Measurements from ENCODE around the gene GADD45G.

DNA sequence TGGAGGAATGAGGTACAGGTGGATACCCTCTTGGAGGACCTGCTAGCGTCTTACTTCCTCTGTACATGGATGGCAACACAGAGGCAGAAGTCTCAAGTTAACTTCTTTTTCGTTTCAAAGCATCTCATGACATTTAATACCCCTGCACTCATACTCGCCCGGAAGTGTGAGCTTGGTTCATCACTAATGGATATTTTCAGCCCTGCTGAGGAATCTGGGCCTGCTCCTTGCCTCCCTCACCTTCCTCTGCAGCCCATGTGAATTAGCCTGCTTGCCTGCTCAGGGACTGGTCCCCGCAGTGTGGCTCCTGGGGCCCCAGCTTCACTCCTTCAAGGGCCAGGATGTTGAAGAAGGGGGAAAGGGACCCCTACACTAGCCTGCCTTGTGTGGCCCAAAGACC lies 34.1 kb downstream of the GADD45G start:
- TF ChIP-seq, protein P1, sequence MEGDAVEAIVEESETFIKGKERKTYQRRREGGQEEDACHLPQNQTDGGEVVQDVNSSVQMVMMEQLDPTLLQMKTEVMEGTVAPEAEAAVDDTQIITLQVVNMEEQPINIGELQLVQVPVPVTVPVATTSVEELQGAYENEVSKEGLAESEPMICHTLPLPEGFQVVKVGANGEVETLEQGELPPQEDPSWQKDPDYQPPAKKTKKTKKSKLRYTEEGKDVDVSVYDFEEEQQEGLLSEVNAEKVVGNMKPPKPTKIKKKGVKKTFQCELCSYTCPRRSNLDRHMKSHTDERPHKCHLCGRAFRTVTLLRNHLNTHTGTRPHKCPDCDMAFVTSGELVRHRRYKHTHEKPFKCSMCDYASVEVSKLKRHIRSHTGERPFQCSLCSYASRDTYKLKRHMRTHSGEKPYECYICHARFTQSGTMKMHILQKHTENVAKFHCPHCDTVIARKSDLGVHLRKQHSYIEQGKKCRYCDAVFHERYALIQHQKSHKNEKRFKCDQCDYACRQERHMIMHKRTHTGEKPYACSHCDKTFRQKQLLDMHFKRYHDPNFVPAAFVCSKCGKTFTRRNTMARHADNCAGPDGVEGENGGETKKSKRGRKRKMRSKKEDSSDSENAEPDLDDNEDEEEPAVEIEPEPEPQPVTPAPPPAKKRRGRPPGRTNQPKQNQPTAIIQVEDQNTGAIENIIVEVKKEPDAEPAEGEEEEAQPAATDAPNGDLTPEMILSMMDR (IDR thresholded peaks at IDR 0.05) = no peak
- TF ChIP-seq POLR2A (IDR thresholded peaks at IDR 0.05) = no peak

Measured in vagina (tissue), 2 donors.